BLaER1 (cell line): ENCODE measurements around the gene ZNF385D.

Experiments used
- H3K27ac ChIP-seq: shearing (Covaris generic); formaldehyde crosslinking; 2 replicates; pipeline ENCODE4 v1.8.1; 2022
- H3K27me3 ChIP-seq: shearing (Covaris generic); formaldehyde crosslinking; 2 replicates; pipeline ENCODE4 v1.8.1; 2022
- H3K36me3 ChIP-seq: shearing (Covaris generic); formaldehyde crosslinking; 2 replicates; pipeline ENCODE4 v1.8.1; 2022
- H3K4me1 ChIP-seq: shearing (Covaris generic); formaldehyde crosslinking; 2 replicates; pipeline ENCODE4 v1.8.1; 2022
- H3K4me2 ChIP-seq: shearing (Covaris generic); formaldehyde crosslinking; 2 replicates; pipeline ENCODE4 v1.8.1; 2022
- H3K4me3 ChIP-seq: shearing (Covaris generic); formaldehyde crosslinking; 2 replicates; pipeline ENCODE4 v1.8.1; 2022
- H3K9ac ChIP-seq: shearing (Covaris generic); formaldehyde crosslinking; 2 replicates; pipeline ENCODE4 v1.8.1; 2022
- H3K9me3 ChIP-seq: shearing (Covaris generic); formaldehyde crosslinking; 2 replicates; pipeline ENCODE4 v1.8.1; 2022
- H4K20me1 ChIP-seq: shearing (Covaris generic); formaldehyde crosslinking; 2 replicates; pipeline ENCODE4 v1.8.1; 2022
- Cebpa-rat ChIP-seq: shearing (Covaris generic); IDR thresholded peaks from 2 replicates; pipeline ENCODE4 v1.8.1; 2022

Gene ZNF385D

GRCh38 chr3:21585216-21585740 is 165.7 kb downstream of the ZNF385D start:
- no peak for TF ChIP-seq Cebpa-rat
- Histone ChIP-seq H3K9ac (no peak overlapping the region), H3K36me3 (peaks cover 33% of the 10 kb centered on the region), H3K9me3 (no peaks in the 10 kb centered on the region), H3K4me1 (no peaks in the 10 kb centered on the region), H3K4me3 (no peak overlapping the region), H4K20me1 (peaks cover 15% of the 10 kb centered on the region; the same call in 1 of the 2 replicates), H3K27me3 (no peaks in the 10 kb centered on the region), H3K4me2 (no peak overlapping the region), H3K27ac (no peak overlapping the region)

GRCh38 chr3:21573291-21573690 is 177.7 kb downstream of the ZNF385D start:
- peaks cover 30% of the 10 kb centered on the region; the same call in 1 of the 2 replicates for H4K20me1 ChIP-seq
- no peak overlapping the region for H3K9ac ChIP-seq
- peaks cover 13% of the 10 kb centered on the region; the same call in 1 of the 2 replicates for H3K36me3 ChIP-seq
- no peak overlapping the region for H3K27ac ChIP-seq
- H3K4me1 ChIP-seq: peaks cover 54% of the 10 kb centered on the region
- TF ChIP-seq Cebpa-rat: no peak
- no peaks in the 10 kb centered on the region for H3K27me3 ChIP-seq
- H3K4me2 ChIP-seq: no peak overlapping the region; the same call in 1 of the 2 replicates
- H3K4me3 ChIP-seq: no peak overlapping the region
- peaks cover 10% of the 10 kb centered on the region for H3K9me3 ChIP-seq

GRCh38 chr3:21564531-21564930 is 186.5 kb downstream of the ZNF385D start:
- H3K27ac ChIP-seq: no peak overlapping the region
- no peak overlapping the region for H3K9ac ChIP-seq
- no peak overlapping the region for H3K4me2 ChIP-seq
- H3K27me3 ChIP-seq: no peaks in the 10 kb centered on the region
- peaks cover 16% of the 10 kb centered on the region; the same call in 1 of the 2 replicates for H3K4me1 ChIP-seq
- peaks cover 39% of the 10 kb centered on the region; the same call in 1 of the 2 replicates for H4K20me1 ChIP-seq
- no peak overlapping the region for H3K4me3 ChIP-seq
- H3K9me3 ChIP-seq: peaks cover 38% of the 10 kb centered on the region
- TF ChIP-seq Cebpa-rat: no peak
- peaks cover 61% of the 10 kb centered on the region for H3K36me3 ChIP-seq

- no peak for TF ChIP-seq Cebpa-rat
- H3K9me3 ChIP-seq: peaks cover 56% of the 10 kb centered on the region
- H3K27me3 ChIP-seq: no peaks in the 10 kb centered on the region
Measured at GRCh38 chr3:21562243-21562642, 188.8 kb downstream of the ZNF385D start.

GRCh38 chr3:21561472-21561871 is 189.5 kb downstream of the ZNF385D start:
- Histone ChIP-seq H3K4me2 (no peak overlapping the region), H3K9me3 (peaks cover 60% of the 10 kb centered on the region), H4K20me1 (peaks cover 38% of the 10 kb centered on the region; the same call in 1 of the 2 replicates), H3K9ac (no peak overlapping the region), H3K27me3 (no peaks in the 10 kb centered on the region), H3K4me3 (no peak overlapping the region), H3K4me1 (peaks cover 16% of the 10 kb centered on the region; the same call in 1 of the 2 replicates), H3K36me3 (peaks cover 64% of the 10 kb centered on the region), H3K27ac (no peak overlapping the region)
- no peak for TF ChIP-seq Cebpa-rat

More at GRCh38 chr3:21562243-21562642, 188.8 kb downstream of the ZNF385D start:
- no peak overlapping the region for H3K4me2 ChIP-seq
- H3K9ac ChIP-seq: no peak overlapping the region
- H3K27ac ChIP-seq: no peak overlapping the region
- H3K4me1 ChIP-seq: peaks cover 16% of the 10 kb centered on the region; the same call in 1 of the 2 replicates
- H4K20me1 ChIP-seq: peaks cover 46% of the 10 kb centered on the region; the same call in 1 of the 2 replicates
- peaks cover 69% of the 10 kb centered on the region for H3K36me3 ChIP-seq
- H3K4me3 ChIP-seq: no peak overlapping the region

- TF ChIP-seq Cebpa-rat: no peak
- Histone ChIP-seq H3K36me3 (peaks cover 55% of the 10 kb centered on the region; the same call in 1 of the 2 replicates), H4K20me1 (no peaks in the 10 kb centered on the region; the same call in 1 of the 2 replicates), H3K4me1 (peaks cover 53% of the 10 kb centered on the region), H3K27me3 (no peaks in the 10 kb centered on the region), H3K9ac (no peak overlapping the region), H3K27ac (no peak overlapping the region), H3K4me3 (no peak overlapping the region), H3K4me2 (peak overlapping the region; percentile 19; the same call in 1 of the 2 replicates), H3K9me3 (peaks cover 55% of the 10 kb centered on the region)
Measured at GRCh38 chr3:21551019-21551418, 200.0 kb downstream of the ZNF385D start.

GRCh38 chr3:21544076-21544462 is 206.9 kb downstream of the ZNF385D start:
- Histone ChIP-seq H3K4me2 (peak overlapping the region; percentile 87), H3K4me3 (peak overlapping the region; percentile 71), H3K9me3 (peaks cover 24% of the 10 kb centered on the region; the same call in 1 of the 2 replicates), H3K36me3 (peaks cover under 1% of the 10 kb centered on the region; the same call in 1 of the 2 replicates), H3K27me3 (no peaks in the 10 kb centered on the region), H3K4me1 (peaks cover 72% of the 10 kb centered on the region), H3K27ac (peak overlapping the region; percentile 84), H3K9ac (peak overlapping the region; percentile 84), H4K20me1 (no peaks in the 10 kb centered on the region)
- TF ChIP-seq Cebpa-rat: no peak

GRCh38 chr3:21543380-21544075 is 207.5 kb downstream of the ZNF385D start:
- Histone ChIP-seq H3K9ac (peak overlapping the region; percentile 84), H4K20me1 (no peaks in the 10 kb centered on the region), H3K4me3 (peak overlapping the region; percentile 71), H3K27me3 (no peaks in the 10 kb centered on the region), H3K27ac (peak overlapping the region; percentile 84), H3K4me1 (peaks cover 72% of the 10 kb centered on the region), H3K9me3 (peaks cover 24% of the 10 kb centered on the region; the same call in 1 of the 2 replicates), H3K4me2 (peak overlapping the region; percentile 87), H3K36me3 (no peaks in the 10 kb centered on the region)
- no peak for TF ChIP-seq Cebpa-rat

- H3K9me3 ChIP-seq: peaks cover 21% of the 10 kb centered on the region; the same call in 1 of the 2 replicates
- peak overlapping the region; percentile 84 for H3K27ac ChIP-seq
- no peaks in the 10 kb centered on the region for H3K27me3 ChIP-seq
- H3K4me3 ChIP-seq: peak overlapping the region; percentile 71
- no peaks in the 10 kb centered on the region for H4K20me1 ChIP-seq
- H3K4me1 ChIP-seq: peaks cover 72% of the 10 kb centered on the region
- H3K4me2 ChIP-seq: peak overlapping the region; percentile 87
- no peaks in the 10 kb centered on the region for H3K36me3 ChIP-seq
- peak overlapping the region; percentile 84 for H3K9ac ChIP-seq
- TF ChIP-seq Cebpa-rat: no peak
Measured at GRCh38 chr3:21542656-21543379, 208.2 kb downstream of the ZNF385D start.
